Measurements from ENCODE around the gene OAF.

DNA sequence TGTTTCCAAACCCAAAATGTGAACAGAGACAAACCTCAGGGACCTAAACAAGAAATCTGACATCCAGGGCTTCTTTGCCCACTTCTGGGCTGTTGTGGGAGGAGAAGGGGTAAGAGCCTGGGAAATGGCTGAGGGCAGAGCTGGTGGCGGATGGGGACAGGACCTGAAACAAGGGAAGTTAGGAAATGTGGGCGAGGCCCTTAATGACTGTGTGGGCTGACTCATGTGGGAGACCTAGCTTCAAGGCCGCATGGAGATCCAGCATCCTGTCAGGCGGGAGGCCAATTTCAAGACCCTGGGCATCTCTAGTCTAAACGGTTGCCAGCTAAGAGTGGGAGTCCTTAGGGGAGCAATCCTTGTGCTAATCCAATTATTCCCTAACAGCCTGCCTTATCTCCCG is 2.1 kb upstream of the OAF start:
- TF ChIP-seq RFX5 (IDR thresholded peaks at IDR 0.05) (no peak), JUNB (IDR thresholded peaks at IDR 0.05) (no peak)
- TF ChIP-seq, protein P1, sequence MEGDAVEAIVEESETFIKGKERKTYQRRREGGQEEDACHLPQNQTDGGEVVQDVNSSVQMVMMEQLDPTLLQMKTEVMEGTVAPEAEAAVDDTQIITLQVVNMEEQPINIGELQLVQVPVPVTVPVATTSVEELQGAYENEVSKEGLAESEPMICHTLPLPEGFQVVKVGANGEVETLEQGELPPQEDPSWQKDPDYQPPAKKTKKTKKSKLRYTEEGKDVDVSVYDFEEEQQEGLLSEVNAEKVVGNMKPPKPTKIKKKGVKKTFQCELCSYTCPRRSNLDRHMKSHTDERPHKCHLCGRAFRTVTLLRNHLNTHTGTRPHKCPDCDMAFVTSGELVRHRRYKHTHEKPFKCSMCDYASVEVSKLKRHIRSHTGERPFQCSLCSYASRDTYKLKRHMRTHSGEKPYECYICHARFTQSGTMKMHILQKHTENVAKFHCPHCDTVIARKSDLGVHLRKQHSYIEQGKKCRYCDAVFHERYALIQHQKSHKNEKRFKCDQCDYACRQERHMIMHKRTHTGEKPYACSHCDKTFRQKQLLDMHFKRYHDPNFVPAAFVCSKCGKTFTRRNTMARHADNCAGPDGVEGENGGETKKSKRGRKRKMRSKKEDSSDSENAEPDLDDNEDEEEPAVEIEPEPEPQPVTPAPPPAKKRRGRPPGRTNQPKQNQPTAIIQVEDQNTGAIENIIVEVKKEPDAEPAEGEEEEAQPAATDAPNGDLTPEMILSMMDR (IDR thresholded peaks at IDR 0.05), result no peak

All from A549 (cell line).